Fibroblast of lung (primary cell): ENCODE measurements around the gene KYAT1.
"Not testable (repeated sequence)": the region's sequence is repeated elsewhere in the genome, so short reads cannot be mapped to it uniquely, and the experiment has no call there.

ENCODE experiments used
- EZH2 ChIP-seq: IDR thresholded peaks from 2 replicates; pipeline ENCODE4 v1.5.1; 2012; ENCODE audit warnings: low read length, control low read depth, mild to moderate bottlenecking; ENCODE audit errors: missing control alignments
- TF ChIP-seq, protein P1 (sequence below), 2 donors: IDR thresholded peaks in 1 of 2; conservative IDR thresholded peaks in 1 of 2; 1 replicate in 1 of 2; 2 replicates in 1 of 2; pipeline ENCODE4 v1.5.1; 2011 to 2012; ENCODE audit warnings: low read length in 2 of 2, control low read depth in 1 of 2, inconsistent platforms in 1 of 2, low read depth in 1 of 2, mild to moderate bottlenecking in 1 of 2

DNA sequence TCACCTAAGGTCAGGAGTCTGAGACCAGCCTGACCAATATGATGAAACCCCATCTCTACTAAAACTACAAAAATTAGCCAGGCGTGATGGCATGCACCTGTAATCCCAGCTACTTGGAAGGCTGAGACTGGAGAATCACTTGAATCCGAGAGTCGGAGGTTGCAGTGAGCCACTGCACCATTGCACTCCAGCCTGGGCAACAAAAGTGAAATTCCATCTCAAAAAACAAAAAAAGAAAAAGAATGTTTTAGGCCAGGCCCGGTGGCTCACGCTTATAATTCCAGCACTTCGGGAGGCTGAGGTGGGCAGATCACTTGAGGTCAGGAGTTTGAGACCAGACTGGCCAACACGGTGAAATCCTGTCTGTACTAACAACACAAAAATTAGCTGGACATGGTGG is 23.3 kb downstream of the KYAT1 start:
- TF ChIP-seq EZH2, result not testable (repeated sequence)
- TF ChIP-seq, protein P1, sequence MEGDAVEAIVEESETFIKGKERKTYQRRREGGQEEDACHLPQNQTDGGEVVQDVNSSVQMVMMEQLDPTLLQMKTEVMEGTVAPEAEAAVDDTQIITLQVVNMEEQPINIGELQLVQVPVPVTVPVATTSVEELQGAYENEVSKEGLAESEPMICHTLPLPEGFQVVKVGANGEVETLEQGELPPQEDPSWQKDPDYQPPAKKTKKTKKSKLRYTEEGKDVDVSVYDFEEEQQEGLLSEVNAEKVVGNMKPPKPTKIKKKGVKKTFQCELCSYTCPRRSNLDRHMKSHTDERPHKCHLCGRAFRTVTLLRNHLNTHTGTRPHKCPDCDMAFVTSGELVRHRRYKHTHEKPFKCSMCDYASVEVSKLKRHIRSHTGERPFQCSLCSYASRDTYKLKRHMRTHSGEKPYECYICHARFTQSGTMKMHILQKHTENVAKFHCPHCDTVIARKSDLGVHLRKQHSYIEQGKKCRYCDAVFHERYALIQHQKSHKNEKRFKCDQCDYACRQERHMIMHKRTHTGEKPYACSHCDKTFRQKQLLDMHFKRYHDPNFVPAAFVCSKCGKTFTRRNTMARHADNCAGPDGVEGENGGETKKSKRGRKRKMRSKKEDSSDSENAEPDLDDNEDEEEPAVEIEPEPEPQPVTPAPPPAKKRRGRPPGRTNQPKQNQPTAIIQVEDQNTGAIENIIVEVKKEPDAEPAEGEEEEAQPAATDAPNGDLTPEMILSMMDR (conservative IDR thresholded peaks at IDR 0.05 in 1 of 2, IDR thresholded peaks at IDR 0.05 in 1 of 2; ENCODE audit: low read depth in 1 of 2, low read length in 2 of 2), result not testable (repeated sequence)
